Astrocyte (in vitro differentiated cells and primary cell): ENCODE results near the gene USP33. TPM values are rescaled to one million over a fixed set of nuclear protein-coding genes. Genes with fewer than 3 reads are reported as not detected.

ENCODE experiments used
- DNase-seq: peaks from one replicate; pipeline ENCODE4 v3.0.0-alpha.2; 2010; ENCODE audit warnings: low read depth
- FAIRE-seq: peaks from 2 replicates; lab custom pipeline; 2011; peaks lifted over from hg19 to GRCh38; lab: Jason Lieb, UNC
- H2AFZ ChIP-seq: 2 replicates; pipeline ENCODE4 v1.6.0; 2012; ENCODE audit warnings: low read depth, low read length, inconsistent platforms
- H3K27ac ChIP-seq: 2 replicates; pipeline ENCODE4 v1.5.1; 2011; ENCODE audit warnings: low read depth, low read length, inconsistent platforms
- H3K27me3 ChIP-seq: 2 replicates; pipeline ENCODE4 v1.6.0; 2011; ENCODE audit warnings: low read length, inconsistent platforms; ENCODE audit not compliant: insufficient read depth
- H3K36me3 ChIP-seq: 2 replicates; pipeline ENCODE4 v1.5.1; 2011; ENCODE audit warnings: low read length, inconsistent platforms; ENCODE audit not compliant: insufficient read depth
- H3K4me1 ChIP-seq: 2 replicates; pipeline ENCODE4 v1.5.1; 2011; ENCODE audit warnings: low read length, inconsistent platforms; ENCODE audit not compliant: insufficient read depth
- H3K4me2 ChIP-seq: 2 replicates; pipeline ENCODE4 v1.6.0; 2012; ENCODE audit warnings: low read length, inconsistent platforms
- H3K4me3 ChIP-seq: 2 replicates; pipeline ENCODE4 v1.5.1; 2011; ENCODE audit warnings: low read depth, mild to moderate bottlenecking, low read length, inconsistent platforms; ENCODE audit not compliant: insufficient read depth
- H3K79me2 ChIP-seq: 2 replicates; pipeline ENCODE4 v1.6.0; 2012; ENCODE audit warnings: mild to moderate bottlenecking, low read length, inconsistent platforms; ENCODE audit not compliant: insufficient read depth
- H3K9ac ChIP-seq: 2 replicates; pipeline ENCODE4 v1.6.0; 2012; ENCODE audit warnings: mild to moderate bottlenecking, low read length, inconsistent platforms
- H3K9me3 ChIP-seq: 2 replicates; pipeline ENCODE4 v1.5.1; 2012; ENCODE audit warnings: low read depth, mild to moderate bottlenecking, low read length, inconsistent platforms; ENCODE audit not compliant: insufficient read depth
- H4K20me1 ChIP-seq: 2 replicates; pipeline ENCODE4 v1.6.0; 2012; ENCODE audit warnings: low read length, inconsistent platforms; ENCODE audit not compliant: insufficient read depth
- H3K27ac Mint-ChIP-seq: one replicate; pipeline ENCODE4 v1.8.0; 2021; ENCODE audit warnings: mild to moderate bottlenecking, mixed read lengths; ENCODE audit not compliant: unreplicated experiment
- H3K27me3 Mint-ChIP-seq: one replicate; pipeline ENCODE4 v1.8.0; 2021; ENCODE audit warnings: low read depth, mixed read lengths; ENCODE audit not compliant: unreplicated experiment
- H3K36me3 Mint-ChIP-seq: one replicate; pipeline ENCODE4 v1.8.0; 2021; ENCODE audit warnings: low read depth, mixed read lengths; ENCODE audit not compliant: unreplicated experiment
- H3K4me1 Mint-ChIP-seq: one replicate; pipeline ENCODE4 v1.8.0; 2021; ENCODE audit warnings: low read depth, mixed read lengths; ENCODE audit not compliant: unreplicated experiment
- H3K4me3 Mint-ChIP-seq: one replicate; pipeline ENCODE4 v1.8.0; 2021; ENCODE audit warnings: mild to moderate bottlenecking, moderate library complexity, mixed read lengths; ENCODE audit not compliant: unreplicated experiment
- H3K9me3 Mint-ChIP-seq: one replicate; pipeline ENCODE4 v1.8.0; 2021; ENCODE audit warnings: mild to moderate bottlenecking, mixed read lengths; ENCODE audit not compliant: unreplicated experiment
- EZH2 ChIP-seq: IDR thresholded peaks from 2 replicates; pipeline ENCODE4 v1.6.1; 2012; ENCODE audit warnings: mild to moderate bottlenecking, low read length, inconsistent platforms; ENCODE audit not compliant: insufficient read depth
- total RNA-seq: library from RNA; stranded (reverse); gene quantifications from 2 replicates; pipeline ENCODE4 v1.2.1, GENCODE V29; 2021
- TF ChIP-seq, protein P1 (sequence below): IDR thresholded peaks from 2 replicates; pipeline ENCODE4 v1.5.1; 2011; ENCODE audit warnings: low read depth, mild to moderate bottlenecking, inconsistent platforms, low read length, moderate library complexity; ENCODE audit not compliant: insufficient read depth

Gene USP33
- total RNA-seq, 1 donor from 2014 or later, result 46.4 TPM

DNA sequence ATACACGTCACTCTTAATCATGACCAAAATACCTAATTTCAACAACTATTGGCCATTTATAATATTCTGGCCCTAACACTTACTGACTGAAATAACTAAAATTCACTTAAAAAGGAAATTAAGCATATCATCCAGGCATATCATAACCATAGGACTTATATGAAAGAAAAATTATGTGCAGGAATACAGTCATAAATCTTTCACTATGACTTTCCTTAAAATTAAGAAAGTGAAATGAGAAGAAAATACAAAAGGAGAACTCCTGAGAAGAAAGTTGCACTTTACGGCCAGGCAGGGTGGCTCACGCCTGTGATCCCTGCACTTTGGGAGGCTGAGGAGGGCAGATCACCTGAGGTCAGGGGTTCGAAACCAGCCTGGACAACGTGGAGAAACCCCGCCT, 86.6 kb downstream of the USP33 start:
- peaks cover 36% of the 10 kb centered on the region for H3K4me1 Mint-ChIP-seq
- no peak overlapping the region for H3K4me2 ChIP-seq

DNA sequence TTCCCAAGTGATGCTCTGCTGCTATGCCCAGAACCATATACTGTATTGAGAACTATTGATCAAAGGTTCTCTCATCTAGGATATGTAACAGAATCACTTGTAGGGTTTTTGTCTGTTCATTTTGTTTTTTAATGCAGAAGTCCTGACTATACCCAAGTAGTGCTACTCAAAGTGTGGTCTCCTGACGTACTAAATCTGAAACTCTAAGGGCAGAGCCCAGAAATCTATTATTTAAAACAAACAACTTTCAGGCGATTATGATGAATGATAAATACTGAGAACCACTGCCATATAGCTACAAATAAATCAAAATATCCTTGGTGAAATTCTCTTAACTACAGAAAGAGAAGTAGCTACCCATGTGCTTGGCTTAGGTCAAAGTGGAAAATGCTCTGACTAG, 87.3 kb downstream of the USP33 start:
- H3K36me3 ChIP-seq, result no peaks in the 10 kb centered on the region
- H3K9me3 ChIP-seq, result no peaks in the 10 kb centered on the region
- H3K79me2 ChIP-seq, result peaks cover 100% of the 10 kb centered on the region
- peaks cover 3% of the 10 kb centered on the region for H3K4me1 ChIP-seq
- no peak for FAIRE-seq
- H3K36me3 Mint-ChIP-seq, result no peaks in the 10 kb centered on the region
- no peaks in the 10 kb centered on the region for H3K27me3 Mint-ChIP-seq
- no peaks in the 10 kb centered on the region for H3K27me3 ChIP-seq
- H3K4me2 ChIP-seq, result peak overlapping the region; percentile 59
- H3K27ac ChIP-seq, result no peak overlapping the region
- no peak overlapping the region for H2AFZ ChIP-seq
- no peak overlapping the region for H3K27ac Mint-ChIP-seq
- H4K20me1 ChIP-seq, result peaks cover 78% of the 10 kb centered on the region
- DNase-seq, result no peak
- peak overlapping the region; percentile 26 for H3K9ac ChIP-seq
- peaks cover 36% of the 10 kb centered on the region for H3K4me1 Mint-ChIP-seq
- no peak for TF ChIP-seq EZH2
- TF ChIP-seq, protein P1, sequence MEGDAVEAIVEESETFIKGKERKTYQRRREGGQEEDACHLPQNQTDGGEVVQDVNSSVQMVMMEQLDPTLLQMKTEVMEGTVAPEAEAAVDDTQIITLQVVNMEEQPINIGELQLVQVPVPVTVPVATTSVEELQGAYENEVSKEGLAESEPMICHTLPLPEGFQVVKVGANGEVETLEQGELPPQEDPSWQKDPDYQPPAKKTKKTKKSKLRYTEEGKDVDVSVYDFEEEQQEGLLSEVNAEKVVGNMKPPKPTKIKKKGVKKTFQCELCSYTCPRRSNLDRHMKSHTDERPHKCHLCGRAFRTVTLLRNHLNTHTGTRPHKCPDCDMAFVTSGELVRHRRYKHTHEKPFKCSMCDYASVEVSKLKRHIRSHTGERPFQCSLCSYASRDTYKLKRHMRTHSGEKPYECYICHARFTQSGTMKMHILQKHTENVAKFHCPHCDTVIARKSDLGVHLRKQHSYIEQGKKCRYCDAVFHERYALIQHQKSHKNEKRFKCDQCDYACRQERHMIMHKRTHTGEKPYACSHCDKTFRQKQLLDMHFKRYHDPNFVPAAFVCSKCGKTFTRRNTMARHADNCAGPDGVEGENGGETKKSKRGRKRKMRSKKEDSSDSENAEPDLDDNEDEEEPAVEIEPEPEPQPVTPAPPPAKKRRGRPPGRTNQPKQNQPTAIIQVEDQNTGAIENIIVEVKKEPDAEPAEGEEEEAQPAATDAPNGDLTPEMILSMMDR, result no peak
- no peaks in the 10 kb centered on the region for H3K9me3 Mint-ChIP-seq
- no peak overlapping the region for H3K4me3 ChIP-seq
- H3K4me3 Mint-ChIP-seq, result no peak overlapping the region

More for the DNA sequence above, 86.6 kb downstream of the USP33 start:
- TF ChIP-seq EZH2, result no peak
- TF ChIP-seq, protein P1, result no peak
- Mint-ChIP-seq H3K27me3 (no peaks in the 10 kb centered on the region), H3K4me3 (peak overlapping the region; percentile 54), H3K27ac (no peak overlapping the region), H3K36me3 (no peaks in the 10 kb centered on the region), H3K9me3 (no peaks in the 10 kb centered on the region)
- H3K27me3 ChIP-seq, result no peaks in the 10 kb centered on the region
- no peaks in the 10 kb centered on the region for H3K36me3 ChIP-seq
- H3K9me3 ChIP-seq, result no peaks in the 10 kb centered on the region
- no peak overlapping the region for H3K4me3 ChIP-seq
- H3K27ac ChIP-seq, result no peak overlapping the region
- H3K9ac ChIP-seq, result no peak overlapping the region
- peaks cover 76% of the 10 kb centered on the region for H4K20me1 ChIP-seq
- no peak for FAIRE-seq
- peaks cover 100% of the 10 kb centered on the region for H3K79me2 ChIP-seq
- DNase-seq, result no peak
- no peak overlapping the region for H2AFZ ChIP-seq
- H3K4me1 ChIP-seq, result peaks cover 3% of the 10 kb centered on the region

DNA sequence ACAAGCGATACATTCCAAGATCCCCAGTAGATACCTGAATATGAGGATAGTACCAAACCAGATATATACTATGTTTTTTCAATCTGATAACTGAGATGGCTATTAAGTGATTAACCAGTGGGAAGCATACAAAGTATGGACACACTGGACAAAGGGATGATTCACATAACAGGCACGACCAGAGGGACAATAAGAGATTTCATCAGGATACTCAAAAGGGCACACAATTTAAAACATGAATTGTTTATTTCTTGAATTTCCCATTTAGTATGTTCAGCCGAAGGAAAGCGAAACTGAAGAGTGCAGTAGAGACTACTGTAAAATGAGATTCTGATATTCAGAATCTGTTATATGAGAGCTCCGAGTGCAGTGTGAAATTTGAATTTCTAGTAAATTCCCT, 87.8 kb downstream of the USP33 start:
- DNase-seq, result peak; percentile 44
- H3K4me1 ChIP-seq, result peaks cover 3% of the 10 kb centered on the region
- peaks cover 80% of the 10 kb centered on the region for H4K20me1 ChIP-seq
- H3K27me3 ChIP-seq, result no peaks in the 10 kb centered on the region
- Mint-ChIP-seq H3K4me3 (no peak overlapping the region), H3K9me3 (no peaks in the 10 kb centered on the region), H3K27ac (peak overlapping the region; percentile 42), H3K4me1 (peaks cover 36% of the 10 kb centered on the region), H3K36me3 (no peaks in the 10 kb centered on the region), H3K27me3 (no peaks in the 10 kb centered on the region)
- H3K4me2 ChIP-seq, result peak overlapping the region; percentile 59
- H3K27ac ChIP-seq, result no peak overlapping the region
- H3K9me3 ChIP-seq, result no peaks in the 10 kb centered on the region
- H3K4me3 ChIP-seq, result no peak overlapping the region
- peak overlapping the region; percentile 26 for H3K9ac ChIP-seq
- H3K36me3 ChIP-seq, result no peaks in the 10 kb centered on the region
- no peak for FAIRE-seq
- peaks cover 100% of the 10 kb centered on the region for H3K79me2 ChIP-seq
- no peak overlapping the region for H2AFZ ChIP-seq
- TF ChIP-seq, protein P1, result no peak
- TF ChIP-seq EZH2, result no peak
